ENCODE results near the gene KLRD1.
"Not testable (repeated sequence)": the region's sequence is repeated elsewhere in the genome, so short reads cannot be mapped to it uniquely, and the experiment has no call there.

The KLRD1 gene

DNA sequence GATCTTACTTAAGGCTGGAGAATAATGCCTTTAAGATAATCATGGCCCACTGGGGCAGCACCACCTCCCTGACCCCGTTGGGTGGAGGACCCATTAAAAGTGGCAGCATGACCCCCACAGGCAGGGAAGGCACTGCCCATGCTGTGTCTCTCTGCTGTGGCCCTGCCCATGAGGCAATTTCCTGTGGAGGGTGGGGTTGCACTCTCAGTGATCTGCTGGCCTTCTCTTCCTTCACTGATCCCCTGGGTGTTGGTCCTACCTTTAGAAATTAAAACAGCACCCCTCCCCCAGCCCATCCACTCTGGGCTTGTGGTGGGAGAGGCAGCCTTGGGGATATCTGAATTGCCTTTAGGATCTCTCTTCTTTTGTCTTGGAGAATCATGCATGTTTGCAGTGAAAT lies 64.9 kb downstream of the KLRD1 start:
- Histone ChIP-seq H3K27me3 (no peaks in the 10 kb centered on the region), H3K9ac (peak overlapping the region in 3 of 11 experiments; percentile 6 to 23 (median 7); a peak in 5 of 22 replicates), H3K4me3 (0 out of 20 replicates have a peak overlapping the region, but pooled peaks of 2 of the 10 experiments have one; percentile 4 to 16), H3K9me3 (replicated peaks in 1 of 11) (peaks cover 11 to 39% (median 18%) of the 10 kb centered on the region in 11 experiments), H3K4me2 (peak overlapping the region; percentile 62 to 83 (median 73)), H3K4me1 (peaks cover 19 to 45% (median 32%) of the 10 kb centered on the region in 10 experiments), H4K20me1 (no peaks in the 10 kb centered on the region), H3K36me3 (peaks cover 0 to 3% (median 0%) of the 10 kb centered on the region in 11 experiments; a peak in 1 of 22 replicates), H3K27ac (peak overlapping the region in 10 of 11 experiments; percentile 30 to 78 (median 60); a peak in 18 of 22 replicates)
- peak in 2 of 11 experiments; percentile 10 to 35; a peak in 1 of 22 replicates for TF ChIP-seq Cebpa-rat (IDR thresholded peaks at IDR 0.05)

DNA sequence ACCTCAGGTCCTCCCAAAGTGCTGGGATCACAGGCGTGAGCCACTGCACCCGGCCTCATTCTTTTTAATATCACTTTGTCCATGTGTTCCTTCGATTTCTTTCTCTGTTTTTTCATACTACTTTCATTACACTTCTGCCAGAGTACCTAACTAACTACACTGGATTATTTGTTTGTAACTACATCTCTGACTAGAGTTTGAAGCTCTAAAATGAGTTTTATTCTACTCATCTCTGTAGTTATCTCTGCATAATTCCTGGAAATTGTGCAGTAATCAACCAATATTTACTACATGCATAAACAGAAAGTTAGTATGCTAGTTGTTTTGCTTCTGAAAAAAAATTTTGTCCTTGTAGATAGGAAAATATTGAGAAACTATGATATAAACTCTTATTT lies 67.0 kb downstream of the KLRD1 start:
- H3K9me3 ChIP-seq (replicated peaks in 1 of 11): peaks cover 0 to 24% (median 6%) of the 10 kb centered on the region in 11 experiments; a peak in 10 of 22 replicates
- H3K9ac ChIP-seq: peak overlapping the region in 9 of 11 experiments; percentile 6 to 64 (median 45); a peak in 10 of 22 replicates
- H3K36me3 ChIP-seq: no peaks in the 10 kb centered on the region; a peak in 1 of 22 replicates
- peak overlapping the region in 10 of 11 experiments; percentile 31 to 78 (median 66); a peak in 19 of 22 replicates for H3K27ac ChIP-seq
- H4K20me1 ChIP-seq: no peaks in the 10 kb centered on the region
- H3K4me2 ChIP-seq: peak overlapping the region; percentile 43 to 73 (median 55); a peak in 20 of 22 replicates
- no peak for TF ChIP-seq Cebpa-rat (IDR thresholded peaks at IDR 0.05)
- H3K27me3 ChIP-seq: no peaks in the 10 kb centered on the region
- H3K4me1 ChIP-seq: peaks cover 19 to 45% (median 32%) of the 10 kb centered on the region in 10 experiments
- no peak overlapping the region for H3K4me3 ChIP-seq

DNA sequence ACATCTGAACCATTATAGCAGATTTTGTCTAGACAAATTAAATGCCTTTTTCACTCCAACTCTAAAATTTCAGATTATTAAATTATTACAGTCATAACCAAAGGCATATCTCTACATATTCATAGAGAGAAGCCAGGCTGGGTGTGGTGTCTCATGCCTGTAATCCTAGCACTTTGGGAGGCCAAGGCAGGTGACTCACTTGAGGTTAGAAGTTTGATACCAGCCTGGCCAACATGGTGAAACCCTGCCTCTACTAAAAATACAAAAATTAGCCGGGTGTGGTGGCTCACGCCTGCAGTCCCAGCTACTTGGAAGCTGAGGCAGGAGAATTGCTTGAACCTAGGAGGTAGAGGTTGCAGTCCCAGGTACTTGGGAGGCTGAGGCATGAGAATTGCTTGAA lies 71.1 kb downstream of the KLRD1 start:
- not testable (repeated sequence) for H3K27me3 ChIP-seq, H3K9ac ChIP-seq, H3K4me3 ChIP-seq, H3K4me2 ChIP-seq, H3K27ac ChIP-seq, H4K20me1 ChIP-seq, H3K36me3 ChIP-seq
- H3K9me3 ChIP-seq (replicated peaks in 1 of 11): peaks cover 5 to 43% (median 18%) of the 10 kb centered on the region in 11 experiments; a peak in 15 of 22 replicates
- H3K4me1 ChIP-seq: peaks cover 8 to 15% (median 10%) of the 10 kb centered on the region in 10 experiments; a peak in 19 of 20 replicates

All from BLaER1 treated with 17β-estradiol and CSF1 and Interleukin-3, amounts not matched to agents 10 nM and 100 nM (cell line).